Measurements from ENCODE around the gene SERGEF.

GRCh38 chr11:17892409-17892808 is 120.4 kb downstream of the SERGEF start:
- TF ChIP-seq CTCF (IDR thresholded peaks at IDR 0.05 in 8 of 11, conservative IDR thresholded peaks at IDR 0.05 in 3 of 11): no peak
- TF ChIP-seq POLR2AphosphoS5 (IDR thresholded peaks at IDR 0.05): no peak
- no peak for TF ChIP-seq POLR2A (IDR thresholded peaks at IDR 0.05)

All from spleen (tissue), 7 donors.